HepG2 (cell line): ENCODE data around the gene PEA15. TPM values are rescaled to one million over a fixed set of nuclear protein-coding genes. Genes with fewer than 3 reads are reported as not detected.
A peak's percentile ranks its signal among the peaks of the same experiment; 100 is the strongest.

Experiments
- ATAC-seq: fragments of 200-7000 bp; cut with Tn5 transposase; 3 replicates; pipeline ENCODE4 v1.9.1; 2020; ENCODE audit warnings: mild to moderate bottlenecking, moderate library complexity
- BruUV-seq: library from RNA; stranded (reverse); fragments of 400-500 nt; replicated peaks from 2 replicates; lab custom pipeline; 2021; lab: Mats Ljungman, UMichigan
- CTCF ChIA-PET: fragments of 300-600 bp; formaldehyde crosslinking; extraction: SDS; loops from one replicate; lab custom pipeline; 2021; ENCODE audit warnings: low total read pairs, inconsistent platforms, low intra/inter-chr PET ratio; lab: Yijun Ruan, JAX
- POLR2A ChIA-PET: fragments of 350-600 bp; sonication (Branson Sonifier 250); formaldehyde crosslinking; loops from one replicate; lab custom pipeline; 2020; ENCODE audit warnings: antibody characterized with exemption, inconsistent platforms; lab: Yijun Ruan, JAX
- DNase-seq: peaks from one replicate; pipeline ENCODE4 v3.0.0-alpha.2; 2015; ENCODE audit warnings: low spot score
- FAIRE-seq: peaks from 3 replicates; lab custom pipeline; 2011; peaks lifted over from hg19 to GRCh38; lab: Jason Lieb, UNC
- H2AFZ ChIP-seq: one replicate; pipeline ENCODE4 v1.6.1; 2011; ENCODE audit warnings: low read length, inconsistent platforms
- H3K27ac ChIP-seq: fragments of 300-600 bp; 3 replicates; pipeline ENCODE4 v1.8.0; 2011; ENCODE audit warnings: mixed run types, mild to moderate bottlenecking, mixed read lengths, low read length, inconsistent platforms; ENCODE audit not compliant: insufficient read depth; ENCODE audit errors: extremely low read length
- H3K27me3 ChIP-seq, 2 experiments: fragments of 200-600 bp in 1 of 2; 2 replicates in 1 of 2; 3 replicates in 1 of 2; pipeline versions ENCODE4 v1.6.0 to v1.8.0; 2011; ENCODE audit warnings: low read length in 2 of 2, mild to moderate bottlenecking in 2 of 2, moderate library complexity in 2 of 2, inconsistent platforms in 1 of 2; ENCODE audit not compliant: insufficient read depth in 2 of 2, control insufficient read depth in 1 of 2
- H3K36me3 ChIP-seq, 2 experiments: fragments of 200-600 bp in 1 of 2; replicated peaks in 1 of 2; 2 replicates in 1 of 2; 3 replicates in 1 of 2; pipeline versions ENCODE4 v1.5.1 to v1.8.0; 2011; ENCODE audit warnings: low read length in 2 of 2, inconsistent platforms in 1 of 2; ENCODE audit not compliant: insufficient read depth in 2 of 2, control insufficient read depth in 1 of 2
- H3K4me1 ChIP-seq: 2 replicates; pipeline ENCODE4 v1.5.1; 2012; ENCODE audit warnings: low read length, inconsistent platforms; ENCODE audit not compliant: insufficient read depth
- H3K4me2 ChIP-seq: 2 replicates; pipeline ENCODE4 v1.6.0; 2011; ENCODE audit warnings: low read depth, low read length, inconsistent platforms
- H3K4me3 ChIP-seq, 3 experiments: fragments of 200-600 bp in 1 of 3; sonication (generic), shearing (Covaris generic) in 1 of 3; replicated peaks in 1 of 3; 2 replicates each; pipeline ENCODE4 v1.5.1; 2011 to 2016; ENCODE audit warnings: low read length in 3 of 3, inconsistent platforms in 2 of 3, low read depth in 2 of 3, mild to moderate bottlenecking in 2 of 3, control low read depth in 1 of 3, mixed read lengths in 1 of 3; ENCODE audit not compliant: insufficient read depth in 1 of 3
- H3K79me2 ChIP-seq: one replicate; pipeline ENCODE4 v1.6.1; 2011; ENCODE audit warnings: low read length, inconsistent platforms; ENCODE audit not compliant: insufficient read depth
- H3K9ac ChIP-seq: 2 replicates; pipeline ENCODE4 v1.6.0; 2011; ENCODE audit warnings: mild to moderate bottlenecking, low read depth, low read length, inconsistent platforms; ENCODE audit not compliant: insufficient read depth
- H3K9me3 ChIP-seq: 2 replicates; pipeline ENCODE4 v1.5.1; 2012; ENCODE audit warnings: mild to moderate bottlenecking, low read length
- H4K20me1 ChIP-seq: 2 replicates; pipeline ENCODE4 v1.6.0; 2011; ENCODE audit warnings: inconsistent platforms, mild to moderate bottlenecking, low read length, moderate library complexity; ENCODE audit not compliant: insufficient read depth
- DBP ChIP-seq: sonication (generic); formaldehyde crosslinking; IDR thresholded peaks from 2 replicates; pipeline ENCODE4 v1.4.0; 2020; ENCODE audit warnings: missing genetic modification reagents; ENCODE audit errors: not compliant biosample characterization
- FOXJ3 ChIP-seq: sonication (generic); formaldehyde crosslinking; IDR thresholded peaks from 2 replicates; pipeline ENCODE4 v1.4.0; 2020; ENCODE audit warnings: missing genetic modification reagents, mild to moderate bottlenecking, borderline replicate concordance
- GRHL1 ChIP-seq: sonication (generic); formaldehyde crosslinking; conservative IDR thresholded peaks from 2 replicates; pipeline ENCODE4 v1.8.0; 2022; ENCODE audit warnings: missing genetic modification reagents
- GTF2F1 ChIP-seq: fragments of 150-350 bp; IDR thresholded peaks from 2 replicates; pipeline ENCODE4 v1.6.1; 2014; ENCODE audit warnings: low read length
- HOXA5 ChIP-seq: sonication (generic); formaldehyde crosslinking; IDR thresholded peaks from 2 replicates; pipeline ENCODE4 v1.4.0; 2020; ENCODE audit warnings: missing genetic modification reagents
- JUNB ChIP-seq: sonication (generic); formaldehyde crosslinking; IDR thresholded peaks from 2 replicates; pipeline ENCODE4 v1.8.0; 2022; ENCODE audit warnings: missing genetic modification reagents, mild to moderate bottlenecking, borderline replicate concordance
- NFE2L1 ChIP-seq: sonication (generic); formaldehyde crosslinking; IDR thresholded peaks from 2 replicates; pipeline ENCODE4 v1.4.0; 2020; ENCODE audit warnings: missing genetic modification reagents, mild to moderate bottlenecking, borderline replicate concordance
- RAD51 ChIP-seq: fragments of 450-650 bp; IDR thresholded peaks from 2 replicates; pipeline ENCODE4 v1.6.1; 2016; ENCODE audit warnings: borderline replicate concordance
- SP4 ChIP-seq: sonication (generic); formaldehyde crosslinking; IDR thresholded peaks from 2 replicates; pipeline ENCODE4 v1.8.1; 2023; ENCODE audit warnings: mild to moderate bottlenecking, missing genetic modification reagents
- ZBTB8A ChIP-seq: sonication (generic); formaldehyde crosslinking; IDR thresholded peaks from 2 replicates; pipeline ENCODE4 v1.4.0; 2020; ENCODE audit warnings: mild to moderate bottlenecking, low read depth, missing genetic modification reagents, borderline replicate concordance
- ZFY ChIP-seq: sonication (generic); formaldehyde crosslinking; IDR thresholded peaks from 2 replicates; pipeline ENCODE4 v1.4.0; 2020; ENCODE audit warnings: missing genetic modification reagents
- ZNF205 ChIP-seq: IDR thresholded peaks from 2 replicates; pipeline ENCODE4 v1.6.1; 2018; ENCODE audit warnings: missing biosample characterization, missing genetic modification reagents
- ZNF256 ChIP-seq: sonication (generic); formaldehyde crosslinking; conservative IDR thresholded peaks from 2 replicates; pipeline ENCODE4 v1.4.0; 2020; ENCODE audit warnings: missing genetic modification reagents
- ZNF343 ChIP-seq: sonication (generic); formaldehyde crosslinking; IDR thresholded peaks from 2 replicates; pipeline ENCODE4 v1.4.0; 2020; ENCODE audit warnings: mild to moderate bottlenecking, missing genetic modification reagents
- ZNF441 ChIP-seq: sonication (generic); formaldehyde crosslinking; IDR thresholded peaks from 2 replicates; pipeline ENCODE4 v1.7.0; 2021; ENCODE audit warnings: missing genetic modification reagents, borderline replicate concordance
- ZNF549 ChIP-seq: sonication (generic); formaldehyde crosslinking; IDR thresholded peaks from 2 replicates; pipeline ENCODE4 v1.5.0; 2020; ENCODE audit warnings: missing genetic modification reagents
- ZSCAN22 ChIP-seq: sonication (generic); formaldehyde crosslinking; IDR thresholded peaks from 2 replicates; pipeline ENCODE4 v1.4.0; 2020; ENCODE audit warnings: mild to moderate bottlenecking, missing genetic modification reagents
- WGBS: methylation state at CpG from one replicate; pipeline ENCODE4 v1.1.6; 2017; ENCODE audit warnings: low lambda C conversion rate; 5-methylcytosine and 5-hydroxymethylcytosine counted together
- in situ Hi-C: cut with HindIII; loops from 2 replicates; pipeline ENCODE4 v1.10.0; 2017; ENCODE audit warnings: low pct_unique_long_range_greater_than_20kb; ENCODE audit not compliant: extremely low pct_ligation_motif_present
- intact Hi-C: fragments of 100-400 bp; cut with micrococcal nuclease; formaldehyde crosslinking; loops from one replicate; pipeline ENCODE4 v1.10.0; 2022; ENCODE audit not compliant: unreplicated experiment
- polyA plus RNA-seq, 8 experiments: library from polyadenylated mRNA; depleted of rRNA in 3 of 8; stranded (reverse) in 7 of 8; unstranded in 1 of 8; fragments of >200 nt; fragmentation: Illumina TruSeq in 4 of 8; extraction: Trizol in 4 of 8; gene quantifications; 2 replicates each; pipeline versions ENCODE4 v1.2.1 to v1.2.3, GENCODE V29; 2011 to 2016; ENCODE audit warnings: low read depth in 4 of 8, missing spikeins in 1 of 8, mixed read lengths in 1 of 8; ENCODE audit not compliant: insufficient read depth in 1 of 8
- total RNA-seq, 5 experiments: library from RNA; depleted of rRNA; stranded (reverse); fragments of >200 nt; fragmentation: Illumina TruSeq; extraction: Trizol; gene quantifications; 2 replicates each; pipeline ENCODE4 v1.2.3, GENCODE V29; 2016; ENCODE audit warnings: low read depth in 1 of 5

PEA15 gene
- total and polyA plus RNA-seq, 2 of the 13 experiments (the other 11 are each of a cell fraction or from before 2014, with no cell fraction given), result 12.1 to 35.2 TPM

DNA sequence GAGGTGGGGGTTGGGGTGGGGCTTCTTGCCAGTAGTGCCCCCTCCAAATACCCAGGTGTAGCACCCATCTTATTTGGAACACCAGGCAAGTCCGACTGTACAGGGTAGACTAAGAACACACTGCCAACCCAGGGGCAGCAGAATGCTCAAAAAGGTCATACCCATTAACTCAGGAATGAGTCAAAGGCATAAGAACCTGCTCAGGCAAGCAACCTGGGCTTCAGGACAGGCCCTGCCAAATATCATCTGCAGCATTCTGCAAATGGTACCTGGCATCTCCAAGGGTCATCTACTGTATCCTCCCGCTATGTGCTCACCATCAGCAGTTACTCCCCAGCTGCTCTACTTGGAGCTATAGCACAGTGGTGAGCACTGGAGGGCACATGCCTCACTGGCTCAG lies 19.4 kb downstream of the PEA15 start:
- H3K9me3 ChIP-seq, result no peaks in the 10 kb centered on the region
- intact Hi-C loops (no loop called here), in situ Hi-C loops (no loop called here)
- no peak overlapping the region for H3K4me3 ChIP-seq
- H3K9ac ChIP-seq, result no peak overlapping the region
- no peak overlapping the region for H3K4me2 ChIP-seq
- no CpG with 5 or more reads among the region's 2 CpGs for WGBS
- ATAC-seq (no peak; the same call in 2 of the 3 replicates), FAIRE-seq (no peak), DNase-seq (no peak)
- ChIA-PET CTCF (no interaction called here), POLR2A (no interaction called here)
- H3K79me2 ChIP-seq, result no peaks in the 10 kb centered on the region
- BruUV-seq, result no TSS peak
- H3K36me3 ChIP-seq, result peaks cover 46 to 82% of the 10 kb centered on the region in 2 experiments
- no peaks in the 10 kb centered on the region for H3K27me3 ChIP-seq
- no peaks in the 10 kb centered on the region for H3K4me1 ChIP-seq
- no peaks in the 10 kb centered on the region; the same call in 1 of the 2 replicates for H4K20me1 ChIP-seq
- no peak overlapping the region for H2AFZ ChIP-seq
- no peak for TF ChIP-seq ZNF205 (CRISPR knock-in tag)
- TF ChIP-seq GTF2F1, result no peak
- 0 out of 2 replicates have a peak, but pooled peaks have one; percentile 30 for TF ChIP-seq ZNF343 (CRISPR knock-in tag)
- TF ChIP-seq HOXA5 (CRISPR knock-in tag), result no peak
- no peak for TF ChIP-seq FOXJ3 (CRISPR knock-in tag)
- H3K27ac ChIP-seq, result no peak overlapping the region

GRCh38 chr1:160225345-160225744 lies 20.2 kb downstream of the PEA15 start:
- TF ChIP-seq NFE2L1 (CRISPR knock-in tag) (no peak), ZNF256 (CRISPR knock-in tag) (no peak), RAD51 (no peak), ZNF441 (CRISPR knock-in tag) (no peak), ZBTB8A (CRISPR knock-in tag) (no peak), GTF2F1 (no peak), JUNB (CRISPR knock-in tag) (no peak), ZSCAN22 (CRISPR knock-in tag) (no peak), ZFY (CRISPR knock-in tag) (no peak), GRHL1 (CRISPR knock-in tag) (no peak), SP4 (no peak), ZNF549 (no peak), DBP (CRISPR knock-in tag) (no peak)
- H4K20me1 ChIP-seq, result no peaks in the 10 kb centered on the region
- H3K4me1 ChIP-seq, result no peaks in the 10 kb centered on the region
- no peak for ATAC-seq
- ChIA-PET CTCF (no interaction called here), POLR2A (no interaction called here)
- no peaks in the 10 kb centered on the region for H3K27me3 ChIP-seq
- no peaks in the 10 kb centered on the region for H3K9me3 ChIP-seq
- no peak for DNase-seq
- no peak overlapping the region for H3K9ac ChIP-seq
- H3K79me2 ChIP-seq, result no peaks in the 10 kb centered on the region
- BruUV-seq, result no TSS peak
- H3K27ac ChIP-seq, result no peak overlapping the region
- H3K4me3 ChIP-seq, result no peak overlapping the region
- peaks cover 44 to 87% of the 10 kb centered on the region in 2 experiments for H3K36me3 ChIP-seq
- H3K4me2 ChIP-seq, result no peak overlapping the region
- H2AFZ ChIP-seq, result no peak overlapping the region
- intact Hi-C loops, result no loop called here
- no peak for FAIRE-seq
- in situ Hi-C loops, result no loop called here
- WGBS, result 77% methylated on average over 2 of the region's 2 CpGs
